HepG2 (cell line): Measurements from ENCODE around the gene HCAR1. TPM values are rescaled to one million over a fixed set of nuclear protein-coding genes. Genes with fewer than 3 reads are reported as not detected.
A peak's percentile ranks its signal among the peaks of the same experiment; 100 is the strongest.

Experiments
- IRF2 ChIP-seq: IDR thresholded peaks from 2 replicates; pipeline ENCODE4 v1.6.1; 2018; ENCODE audit warnings: missing genetic modification reagents, missing compliant biosample characterization
- ISL2 ChIP-seq: sonication (generic); formaldehyde crosslinking; IDR thresholded peaks from 2 replicates; pipeline ENCODE4 v1.5.0; 2020; ENCODE audit warnings: missing genetic modification reagents
- MAX ChIP-seq: IDR thresholded peaks from 2 replicates; pipeline ENCODE4 v1.6.1; 2012; ENCODE audit warnings: inconsistent platforms
- MEF2D ChIP-seq: sonication (generic); formaldehyde crosslinking; IDR thresholded peaks from 2 replicates; pipeline ENCODE4 v1.5.1; 2020; ENCODE audit warnings: mild to moderate bottlenecking, missing genetic modification reagents
- PHF20 ChIP-seq: sonication (generic); formaldehyde crosslinking; IDR thresholded peaks from 2 replicates; pipeline ENCODE4 v1.5.0; 2020; ENCODE audit warnings: mild to moderate bottlenecking, missing genetic modification reagents
- PHF21A ChIP-seq: sonication (generic); formaldehyde crosslinking; IDR thresholded peaks from 2 replicates; pipeline ENCODE4 v1.5.0; 2020; ENCODE audit warnings: mild to moderate bottlenecking, missing genetic modification reagents
- PITX1 ChIP-seq: sonication (generic); formaldehyde crosslinking; IDR thresholded peaks from 2 replicates; pipeline ENCODE4 v1.5.1; 2020; ENCODE audit warnings: mild to moderate bottlenecking, missing genetic modification reagents
- RAD21 ChIP-seq: fragments of 450-650 bp; formaldehyde crosslinking; IDR thresholded peaks from 2 replicates; pipeline ENCODE4 v1.5.0; 2020; ENCODE audit warnings: mild to moderate bottlenecking
- RXRA ChIP-seq: sonication (generic); formaldehyde crosslinking; IDR thresholded peaks from 2 replicates; pipeline ENCODE4 v1.5.1; 2020; ENCODE audit warnings: missing genetic modification reagents
- SMAD1 ChIP-seq: sonication (generic); formaldehyde crosslinking; IDR thresholded peaks from 2 replicates; pipeline ENCODE4 v1.4.0; 2020; ENCODE audit warnings: missing genetic modification reagents, low read depth, mild to moderate bottlenecking, borderline replicate concordance
- SOX5 ChIP-seq: IDR thresholded peaks from 2 replicates; pipeline ENCODE4 v1.6.1; 2016; ENCODE audit warnings: borderline replicate concordance
- TAF1 ChIP-seq: sonication (generic); formaldehyde crosslinking; IDR thresholded peaks from 2 replicates; pipeline ENCODE4 v1.4.0; 2020; ENCODE audit warnings: missing genetic modification reagents
- ZFX ChIP-seq: sonication (generic); formaldehyde crosslinking; IDR thresholded peaks from 2 replicates; pipeline ENCODE4 v1.4.0; 2020; ENCODE audit warnings: mild to moderate bottlenecking, low read depth, missing genetic modification reagents, moderate library complexity
- ZNF124 ChIP-seq: sonication (generic); formaldehyde crosslinking; IDR thresholded peaks from 2 replicates; pipeline ENCODE4 v1.4.0; 2020; ENCODE audit warnings: missing genetic modification reagents
- ZNF24 ChIP-seq: fragments of 450-650 bp; IDR thresholded peaks from 2 replicates; pipeline ENCODE4 v1.6.1; 2017; ENCODE audit warnings: antibody characterized with exemption, mild to moderate bottlenecking
- ZNF292 ChIP-seq: sonication (generic); formaldehyde crosslinking; IDR thresholded peaks from 2 replicates; pipeline ENCODE4 v1.8.1; 2022; ENCODE audit warnings: mild to moderate bottlenecking, low read depth, missing genetic modification reagents, borderline replicate concordance
- ZNF605 ChIP-seq: sonication (generic); formaldehyde crosslinking; IDR thresholded peaks from 2 replicates; pipeline ENCODE4 v1.8.0; 2022; ENCODE audit warnings: mild to moderate bottlenecking, missing genetic modification reagents
- ZNF781 ChIP-seq: sonication (generic); formaldehyde crosslinking; IDR thresholded peaks from 2 replicates; pipeline ENCODE4 v1.5.1; 2020; ENCODE audit warnings: borderline replicate concordance, mild to moderate bottlenecking, missing genetic modification reagents; ENCODE audit errors: not compliant biosample characterization
- polyA plus RNA-seq, 8 experiments: library from polyadenylated mRNA; depleted of rRNA in 3 of 8; stranded (reverse) in 7 of 8; unstranded in 1 of 8; fragments of >200 nt; fragmentation: Illumina TruSeq in 4 of 8; extraction: Trizol in 4 of 8; gene quantifications; 2 replicates each; pipeline versions ENCODE4 v1.2.1 to v1.2.3, GENCODE V29; 2011 to 2016; ENCODE audit warnings: low read depth in 4 of 8, missing spikeins in 1 of 8, mixed read lengths in 1 of 8; ENCODE audit not compliant: insufficient read depth in 1 of 8
- total RNA-seq, 5 experiments: library from RNA; depleted of rRNA; stranded (reverse); fragments of >200 nt; fragmentation: Illumina TruSeq; extraction: Trizol; gene quantifications; 2 replicates each; pipeline ENCODE4 v1.2.3, GENCODE V29; 2016; ENCODE audit warnings: low read depth in 1 of 5
- TF ChIP-seq, protein P1 (sequence below): sonication (generic); formaldehyde crosslinking; IDR thresholded peaks from 2 replicates; pipeline ENCODE4 v1.5.1; 2020; ENCODE audit warnings: mild to moderate bottlenecking, missing genetic modification reagents, moderate library complexity
- TF ChIP-seq, protein P2 (sequence below): sonication (generic); formaldehyde crosslinking; IDR thresholded peaks from 2 replicates; pipeline ENCODE4 v1.4.0; 2020; ENCODE audit warnings: mild to moderate bottlenecking, missing genetic modification reagents, borderline replicate concordance

Gene HCAR1
- total and polyA plus RNA-seq, 2 of the 13 experiments (the other 11 are each of a cell fraction or from before 2014, with no cell fraction given), result 0.53 to 4.4 TPM

GRCh38 chr12:122730215-122731014 is at the start of gene HCAR1 (continued):
- peak; percentile 28 for TF ChIP-seq ZNF781 (CRISPR knock-in tag)
- 0 out of 2 replicates have a peak, but pooled peaks have one; percentile 54 for TF ChIP-seq PHF21A (CRISPR knock-in tag)
- TF ChIP-seq PHF20 (CRISPR knock-in tag), result peak; percentile 27; the same call in 1 of the 2 replicates
- peak; percentile 62 for TF ChIP-seq RXRA (CRISPR knock-in tag)
- 0 out of 2 replicates have a peak, but pooled peaks have one; percentile 14 for TF ChIP-seq ZNF124
- TF ChIP-seq PITX1 (CRISPR knock-in tag), result peak; percentile 41; the same call in 1 of the 2 replicates
- TF ChIP-seq ZNF605 (CRISPR knock-in tag), result no peak
- 0 out of 2 replicates have a peak, but pooled peaks have one; percentile 58 for TF ChIP-seq MEF2D (CRISPR knock-in tag)
- no peak for TF ChIP-seq SMAD1 (CRISPR knock-in tag)
- peak; percentile 15; the same call in 1 of the 2 replicates for TF ChIP-seq ZFX (CRISPR knock-in tag)
- 0 out of 2 replicates have a peak, but pooled peaks have one; percentile 27 for TF ChIP-seq TAF1 (CRISPR knock-in tag)
- TF ChIP-seq ZNF24, result no peak
- 0 out of 2 replicates have a peak, but pooled peaks have one; percentile 22 for TF ChIP-seq MAX
- 0 out of 2 replicates have a peak, but pooled peaks have one; percentile 7 for TF ChIP-seq IRF2
- TF ChIP-seq, protein P1, sequence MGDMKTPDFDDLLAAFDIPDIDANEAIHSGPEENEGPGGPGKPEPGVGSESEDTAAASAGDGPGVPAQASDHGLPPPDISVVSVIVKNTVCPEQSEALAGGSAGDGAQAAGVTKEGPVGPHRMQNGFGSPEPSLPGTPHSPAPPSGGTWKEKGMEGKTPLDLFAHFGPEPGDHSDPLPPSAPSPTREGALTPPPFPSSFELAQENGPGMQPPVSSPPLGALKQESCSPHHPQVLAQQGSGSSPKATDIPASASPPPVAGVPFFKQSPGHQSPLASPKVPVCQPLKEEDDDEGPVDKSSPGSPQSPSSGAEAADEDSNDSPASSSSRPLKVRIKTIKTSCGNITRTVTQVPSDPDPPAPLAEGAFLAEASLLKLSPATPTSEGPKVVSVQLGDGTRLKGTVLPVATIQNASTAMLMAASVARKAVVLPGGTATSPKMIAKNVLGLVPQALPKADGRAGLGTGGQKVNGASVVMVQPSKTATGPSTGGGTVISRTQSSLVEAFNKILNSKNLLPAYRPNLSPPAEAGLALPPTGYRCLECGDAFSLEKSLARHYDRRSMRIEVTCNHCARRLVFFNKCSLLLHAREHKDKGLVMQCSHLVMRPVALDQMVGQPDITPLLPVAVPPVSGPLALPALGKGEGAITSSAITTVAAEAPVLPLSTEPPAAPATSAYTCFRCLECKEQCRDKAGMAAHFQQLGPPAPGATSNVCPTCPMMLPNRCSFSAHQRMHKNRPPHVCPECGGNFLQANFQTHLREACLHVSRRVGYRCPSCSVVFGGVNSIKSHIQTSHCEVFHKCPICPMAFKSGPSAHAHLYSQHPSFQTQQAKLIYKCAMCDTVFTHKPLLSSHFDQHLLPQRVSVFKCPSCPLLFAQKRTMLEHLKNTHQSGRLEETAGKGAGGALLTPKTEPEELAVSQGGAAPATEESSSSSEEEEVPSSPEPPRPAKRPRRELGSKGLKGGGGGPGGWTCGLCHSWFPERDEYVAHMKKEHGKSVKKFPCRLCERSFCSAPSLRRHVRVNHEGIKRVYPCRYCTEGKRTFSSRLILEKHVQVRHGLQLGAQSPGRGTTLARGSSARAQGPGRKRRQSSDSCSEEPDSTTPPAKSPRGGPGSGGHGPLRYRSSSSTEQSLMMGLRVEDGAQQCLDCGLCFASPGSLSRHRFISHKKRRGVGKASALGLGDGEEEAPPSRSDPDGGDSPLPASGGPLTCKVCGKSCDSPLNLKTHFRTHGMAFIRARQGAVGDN (CRISPR knock-in tag), result peak; percentile 80; the same call in 1 of the 2 replicates
- TF ChIP-seq, protein P2, sequence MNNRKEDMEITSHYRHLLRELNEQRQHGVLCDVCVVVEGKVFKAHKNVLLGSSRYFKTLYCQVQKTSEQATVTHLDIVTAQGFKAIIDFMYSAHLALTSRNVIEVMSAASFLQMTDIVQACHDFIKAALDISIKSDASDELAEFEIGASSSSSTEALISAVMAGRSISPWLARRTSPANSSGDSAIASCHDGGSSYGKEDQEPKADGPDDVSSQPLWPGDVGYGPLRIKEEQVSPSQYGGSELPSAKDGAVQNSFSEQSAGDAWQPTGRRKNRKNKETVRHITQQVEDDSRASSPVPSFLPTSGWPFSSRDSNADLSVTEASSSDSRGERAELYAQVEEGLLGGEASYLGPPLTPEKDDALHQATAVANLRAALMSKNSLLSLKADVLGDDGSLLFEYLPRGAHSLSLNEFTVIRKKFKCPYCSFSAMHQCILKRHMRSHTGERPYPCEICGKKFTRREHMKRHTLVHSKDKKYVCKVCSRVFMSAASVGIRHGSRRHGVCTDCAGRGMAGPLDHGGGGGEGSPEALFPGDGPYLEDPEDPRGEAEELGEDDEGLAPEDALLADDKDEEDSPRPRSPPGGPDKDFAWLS (CRISPR knock-in tag), result no peak
- TF ChIP-seq RAD21 (CRISPR knock-in tag), result peak; percentile 20; the same call in 1 of the 2 replicates
- TF ChIP-seq SOX5 (CRISPR knock-in tag), result 0 out of 2 replicates have a peak, but pooled peaks have one; percentile 3
- peak; percentile 39; the same call in 1 of the 2 replicates for TF ChIP-seq ZNF292 (CRISPR knock-in tag)
- TF ChIP-seq ISL2, result 0 out of 2 replicates have a peak, but pooled peaks have one; percentile 9
